ENCODE measurements around the gene TOGARAM1.

- TF ChIP-seq CTCF (conservative IDR thresholded peaks at IDR 0.05; ENCODE audit: low read depth, low read length) (no peak), EZH2phosphoT487 (IDR thresholded peaks at IDR 0.05; ENCODE audit: borderline replicate concordance, low read length) (no peak)
Observed at GRCh38 chr14:45083976-45084722, 122.2 kb downstream of the TOGARAM1 start, which contains the start of gene PRPF39.

Measured in PC-3 (cell line).